ENCODE measurements around the gene SLC34A3. TPM values are rescaled to one million over a fixed set of nuclear protein-coding genes. Genes with fewer than 3 reads are reported as not detected.

Gene SLC34A3
- total RNA-seq, 2 donors from 2014 or later: not detected

DNA sequence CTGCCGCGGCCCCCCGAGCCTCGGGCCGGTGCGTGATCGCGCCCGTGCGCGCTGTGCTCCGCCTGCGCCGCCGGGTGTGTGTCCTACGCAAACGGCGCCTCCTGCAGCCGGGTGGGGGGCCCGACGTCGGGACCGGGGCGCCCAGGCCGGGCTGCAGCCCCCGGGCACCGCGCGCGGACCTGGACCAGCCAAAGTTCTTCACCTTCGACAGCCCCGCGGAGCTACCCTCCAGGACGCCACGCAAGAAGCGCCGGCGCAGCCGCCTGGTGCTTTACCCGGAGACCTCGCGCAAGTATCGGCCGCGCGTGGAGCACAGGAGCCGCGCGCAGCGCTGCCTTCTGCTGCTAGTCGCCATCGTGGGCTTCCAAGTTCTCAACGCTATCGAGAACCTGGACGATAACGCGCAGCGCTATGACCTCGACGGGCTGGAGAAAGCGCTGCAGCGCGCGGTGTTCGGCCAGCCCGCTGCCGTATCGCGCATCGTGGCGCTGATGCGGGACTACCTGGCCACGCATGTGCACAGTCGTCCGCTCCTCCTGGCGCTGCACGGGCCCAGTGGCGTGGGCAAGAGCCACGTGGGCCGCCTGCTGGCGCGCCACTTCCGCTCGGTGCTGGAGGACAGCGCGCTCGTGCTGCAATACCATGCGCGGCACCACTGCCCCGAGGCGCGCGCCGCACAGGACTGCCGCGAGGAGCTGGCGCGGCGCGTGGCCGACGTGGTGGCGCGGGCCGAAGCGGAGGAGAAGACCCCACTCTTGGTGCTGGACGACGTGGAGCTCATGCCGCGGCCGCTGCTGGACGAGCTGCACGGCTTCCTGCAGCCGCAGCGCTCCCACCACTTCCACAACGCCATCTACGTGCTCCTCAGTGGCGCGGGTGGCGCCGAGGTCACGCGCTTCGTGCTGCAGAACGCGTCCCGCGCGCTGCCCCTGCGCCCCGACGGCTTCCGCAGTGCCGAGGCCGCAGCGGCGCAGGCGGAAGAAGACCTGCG lies 48.3 kb downstream of the SLC34A3 start:
- intact Hi-C loops (cut with DNase I): no loop called here
- DNase-seq (ENCODE audit: low spot score): no peak

DNA sequence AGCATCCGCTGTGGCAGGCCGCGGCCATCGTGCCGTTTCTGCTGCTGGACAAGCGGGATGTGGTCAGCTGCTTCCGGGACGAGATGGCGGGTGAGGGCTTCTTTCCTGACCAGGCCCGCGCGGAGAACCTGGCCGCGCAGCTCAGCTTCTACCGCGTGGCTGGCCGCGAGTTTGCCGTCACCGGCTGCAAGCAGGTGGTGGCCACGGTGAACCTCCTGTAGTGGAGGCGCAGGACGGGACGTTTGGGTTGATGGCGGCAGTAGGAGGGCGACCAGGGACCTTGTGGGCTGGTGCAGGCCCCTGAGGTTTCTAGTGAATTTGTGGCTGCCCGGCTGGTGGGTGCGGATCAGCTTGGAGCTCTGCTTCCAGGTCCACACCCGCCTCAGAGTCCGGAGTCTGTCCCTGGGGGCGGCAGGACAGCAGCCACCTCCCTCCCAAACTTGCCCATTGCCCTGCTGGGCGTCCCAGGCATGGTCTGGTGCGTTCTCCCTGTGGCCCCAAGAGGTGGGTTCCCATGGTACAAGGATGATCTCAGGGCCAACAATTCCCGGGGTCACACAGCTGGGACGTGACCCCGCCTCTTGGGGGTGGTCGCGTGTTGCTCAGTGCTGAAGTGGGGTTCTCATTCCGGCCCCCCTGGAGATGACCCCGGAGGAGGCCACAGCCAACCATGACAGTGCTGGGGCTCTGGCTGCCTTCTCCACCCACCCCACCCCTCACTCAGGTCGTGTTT lies 49.2 kb downstream of the SLC34A3 start:
- intact Hi-C loops (cut with DNase I): no loop called here

DNA sequence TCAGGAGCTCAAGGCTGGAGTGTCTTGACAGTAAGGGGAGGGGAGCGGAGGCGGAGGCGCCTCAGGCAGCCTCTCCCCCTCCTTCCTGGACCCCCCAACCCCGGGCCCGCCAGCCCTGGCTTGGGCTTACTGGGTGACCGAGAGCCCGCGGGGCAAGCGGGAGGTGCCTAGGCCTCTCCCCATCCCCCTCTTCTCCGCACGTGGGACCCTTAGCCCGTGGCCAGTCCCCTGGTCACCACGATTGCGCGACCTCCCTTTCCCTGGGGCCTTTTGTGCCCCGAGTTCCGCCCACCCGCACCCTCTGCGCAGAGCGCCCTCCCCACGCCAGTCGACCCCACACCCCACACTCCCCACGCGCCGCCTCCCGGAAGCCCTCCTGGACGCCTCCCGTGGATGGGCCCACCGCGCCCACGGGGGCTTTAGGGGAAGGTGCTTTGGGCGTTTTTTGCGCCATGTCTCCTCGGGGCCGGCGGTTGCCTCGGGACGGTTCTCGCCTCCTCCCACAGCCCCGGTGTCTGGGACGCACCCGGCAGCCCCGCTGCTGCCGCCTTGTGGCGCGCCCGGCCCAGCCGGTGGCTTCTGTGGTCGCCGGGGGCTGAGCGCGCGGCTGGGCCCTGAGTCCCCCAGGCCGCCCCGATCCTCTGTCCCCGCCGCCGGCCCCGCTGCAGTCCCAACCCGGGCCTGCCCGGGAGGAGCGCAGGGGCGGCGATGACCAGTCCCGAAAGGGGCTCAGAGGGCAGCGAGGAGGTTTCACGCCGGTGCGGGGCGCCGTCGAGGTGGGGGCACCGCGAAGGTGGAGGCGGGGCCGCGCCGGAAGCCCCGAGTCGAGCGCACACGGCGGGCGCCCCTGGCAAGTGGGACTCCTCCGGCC lies 50.0 kb downstream of the SLC34A3 start:
- intact Hi-C loops (cut with DNase I): no loop called here
- DNase-seq (ENCODE audit: low spot score): no peak

More for the DNA sequence above, 49.2 kb downstream of the SLC34A3 start:
- DNase-seq (ENCODE audit: low spot score): no peak

DNA sequence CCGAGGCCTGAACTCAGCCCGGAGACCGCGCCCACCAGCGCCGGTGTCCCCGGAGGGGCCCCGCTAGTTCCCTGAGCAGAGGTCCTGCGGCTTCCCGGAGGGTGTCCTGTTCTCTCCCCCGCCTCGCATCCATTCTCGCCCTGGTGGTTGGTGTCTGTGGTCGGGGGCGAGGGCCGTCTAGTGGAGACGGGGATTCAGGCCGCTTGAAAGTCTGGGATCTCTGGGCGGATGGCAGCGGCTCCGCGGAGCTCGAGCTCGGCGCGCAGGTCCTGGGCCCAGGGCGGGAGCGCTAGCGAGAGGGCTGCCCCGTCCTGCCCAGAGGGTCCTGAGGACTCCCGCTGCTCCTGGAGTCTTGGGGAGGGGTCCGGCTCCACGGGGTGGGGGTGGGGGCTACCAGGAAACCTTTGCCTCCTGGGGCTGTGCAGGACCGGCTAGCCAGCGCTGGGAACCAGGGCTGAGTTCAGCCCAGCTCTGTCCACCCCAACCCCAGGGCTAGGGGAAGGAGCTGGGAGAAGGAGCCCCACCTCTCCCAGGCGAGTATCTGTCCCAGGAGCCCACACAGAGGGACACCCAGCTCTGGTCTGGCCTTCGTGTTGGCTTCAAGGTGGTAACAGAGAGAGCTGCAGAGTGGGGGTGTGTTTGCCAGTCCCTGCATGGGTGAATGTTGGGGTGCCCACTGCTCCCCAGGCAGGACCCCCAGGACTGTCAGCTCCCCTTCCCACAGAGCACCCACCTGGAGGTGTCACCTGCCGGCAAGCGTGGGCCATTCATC lies 50.8 kb downstream of the SLC34A3 start:
- no peak for DNase-seq (ENCODE audit: low spot score)
- intact Hi-C loops (cut with DNase I): no loop called here

Other genes starting within 250 kb of the SLC34A3 start
- 1 to 10 TPM; 2.0 to 2.4 TPM for gene LCNL1, start 247.9 kb upstream of the SLC34A3 start, total RNA-seq
- 10 to 100 TPM; 23.1 to 25.4 TPM for gene PAXX, start 238.5 kb upstream of the SLC34A3 start, total RNA-seq
- 1 to 10 TPM; 1.9 to 3.8 TPM for gene CLIC3, start 234.3 kb upstream of the SLC34A3 start, total RNA-seq
- gene ABCA2, start 202.7 kb upstream of the SLC34A3 start, total RNA-seq: 10 to 100 TPM; 30.8 to 32.8 TPM
- under 1 TPM; 0.24 to 0.32 TPM for gene FUT7, start 198.8 kb upstream of the SLC34A3 start, total RNA-seq
- 100 to 1,000 TPM; 129 to 133 TPM for gene NPDC1, start 184.7 kb upstream of the SLC34A3 start, total RNA-seq
- 1 to 10 TPM in 1 of 2 donors, under 1 TPM in 1; 0.48 to 1.2 TPM for gene ENTPD2, start 176.8 kb upstream of the SLC34A3 start, total RNA-seq
- gene SAPCD2, start 160.3 kb upstream of the SLC34A3 start, total RNA-seq: under 1 TPM; 0.33 to 0.42 TPM
- gene UAP1L1, start 153.4 kb upstream of the SLC34A3 start, total RNA-seq: 10 to 100 TPM; 15.2 to 20.5 TPM
- gene MAN1B1, start 143.9 kb upstream of the SLC34A3 start, total RNA-seq: 10 to 100 TPM; 32.0 to 44.3 TPM
- 100 to 1,000 TPM; 108 to 128 TPM for gene DPP7, start 116.2 kb upstream of the SLC34A3 start, total RNA-seq
- gene GRIN1, start 91.7 kb upstream of the SLC34A3 start, total RNA-seq: not detected
- gene LRRC26, start 60.9 kb upstream of the SLC34A3 start, total RNA-seq: not detected
- not detected for gene TMEM210, start 58.8 kb upstream of the SLC34A3 start, total RNA-seq
- 10 to 100 TPM; 39.1 to 42.3 TPM for gene ANAPC2, start 42.3 kb upstream of the SLC34A3 start, total RNA-seq
- 10 to 100 TPM; 40.4 to 44.6 TPM for gene SSNA1, start 42.2 kb upstream of the SLC34A3 start, total RNA-seq
- gene TPRN, start 30.2 kb upstream of the SLC34A3 start, total RNA-seq: 1 to 10 TPM; 4.2 to 8.8 TPM
- gene TMEM203, start 25.3 kb upstream of the SLC34A3 start, total RNA-seq: 10 to 100 TPM; 24.8 to 25.2 TPM
- 1 to 10 TPM; 6.7 to 8.1 TPM for gene NDOR1, start 25.2 kb upstream of the SLC34A3 start, total RNA-seq
- 1 to 10 TPM; 2.3 to 2.7 TPM for gene RNF208, start 8.7 kb upstream of the SLC34A3 start, total RNA-seq
- gene CYSRT1, start 5.7 kb upstream of the SLC34A3 start, total RNA-seq: under 1 TPM in 1 of 2 donors, not detected in 1; 0.32 TPM
- not detected for gene RNF224, start 3.4 kb upstream of the SLC34A3 start, total RNA-seq
- gene TUBB4B, start 10.4 kb downstream of the SLC34A3 start, total RNA-seq: 100 to 1,000 TPM; 178 to 185 TPM
- not detected for gene STPG3, start 20.4 kb downstream of the SLC34A3 start, total RNA-seq
- 10 to 100 TPM; 33.3 to 36.7 TPM for gene NELFB, start 24.4 kb downstream of the SLC34A3 start, total RNA-seq
- 1 to 10 TPM; 5.3 to 7.0 TPM for gene TOR4A, start 46.8 kb downstream of the SLC34A3 start, total RNA-seq
- 1 to 10 TPM; 5.6 to 9.0 TPM for gene NRARP, start 71.4 kb downstream of the SLC34A3 start, total RNA-seq
- 10 to 100 TPM; 13.9 to 14.6 TPM for gene EXD3, start 192.3 kb downstream of the SLC34A3 start, total RNA-seq
- 1 to 10 TPM; 2.0 to 2.7 TPM for gene NOXA1, start 192.5 kb downstream of the SLC34A3 start, total RNA-seq
- gene ENTPD8, start 210.5 kb downstream of the SLC34A3 start, total RNA-seq: not detected
- gene NSMF, start 228.4 kb downstream of the SLC34A3 start, total RNA-seq: 10 to 100 TPM; 47.6 to 55.5 TPM